Chondrocyte (in vitro differentiated cells): ENCODE results near the gene KCNG4. TPM values are rescaled to one million over a fixed set of nuclear protein-coding genes. Genes with fewer than 3 reads are reported as not detected.

ENCODE experiments used
- DNase-seq: peaks from one replicate; pipeline ENCODE4 v3.0.0; 2021; ENCODE audit warnings: mixed read lengths, low spot score
- H3K27ac Mint-ChIP-seq: one replicate; pipeline ENCODE4 v1.8.0; 2021; ENCODE audit warnings: mild to moderate bottlenecking, moderate library complexity, mixed read lengths; ENCODE audit not compliant: unreplicated experiment
- H3K27me3 Mint-ChIP-seq: 2 replicates; pipeline ENCODE4 v1.8.0; 2021; ENCODE audit warnings: low read depth, mixed read lengths
- H3K36me3 Mint-ChIP-seq: 2 replicates; pipeline ENCODE4 v1.8.0; 2021; ENCODE audit warnings: low read depth, mixed read lengths
- H3K4me1 Mint-ChIP-seq: 2 replicates; pipeline ENCODE4 v1.8.0; 2021; ENCODE audit warnings: low read depth, mild to moderate bottlenecking, mixed read lengths
- H3K4me3 Mint-ChIP-seq: one replicate; pipeline ENCODE4 v1.8.0; 2021; ENCODE audit warnings: mild to moderate bottlenecking, moderate library complexity, mixed read lengths; ENCODE audit not compliant: unreplicated experiment
- H3K9me3 Mint-ChIP-seq: 2 replicates; pipeline ENCODE4 v1.8.0; 2021; ENCODE audit warnings: low read depth, mixed read lengths
- total RNA-seq: library from RNA; stranded (reverse); gene quantifications from 3 replicates; pipeline ENCODE4 v1.2.1, GENCODE V29; 2021
- TF ChIP-seq, protein P1 (sequence below): fragments of 200-600 bp; sonication (generic); IDR thresholded peaks from 2 replicates; pipeline ENCODE4 v1.5.0; 2021; ENCODE audit warnings: antibody characterized with exemption, mild to moderate bottlenecking, moderate library complexity

KCNG4 gene
- total RNA-seq, 1 donor from 2014 or later: not detected

DNA sequence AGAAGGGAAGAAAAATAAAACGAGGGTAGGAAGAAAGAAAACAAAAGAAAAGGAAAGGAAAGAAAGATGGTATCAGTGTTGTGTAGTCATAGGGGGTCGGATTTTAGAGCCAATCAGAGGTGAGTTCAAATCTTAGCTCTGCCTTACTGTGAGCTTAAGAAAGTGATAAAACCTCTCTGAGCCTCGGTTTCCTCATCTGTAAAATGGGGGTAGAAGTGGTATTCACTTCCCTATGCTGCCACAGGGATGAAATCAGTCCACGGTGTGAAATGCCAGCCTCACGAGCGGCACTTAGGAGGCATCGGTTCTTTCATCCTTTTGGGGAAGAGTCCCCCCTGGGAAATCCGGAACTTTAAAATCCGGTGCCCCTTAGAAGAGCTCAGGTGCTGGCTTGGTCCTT, 6.1 kb downstream of the KCNG4 start:
- Mint-ChIP-seq H3K9me3 (no peaks in the 10 kb centered on the region), H3K4me1 (peaks cover 2% of the 10 kb centered on the region), H3K4me3 (no peak overlapping the region), H3K27me3 (peaks cover 65% of the 10 kb centered on the region), H3K27ac (no peak overlapping the region), H3K36me3 (no peaks in the 10 kb centered on the region)
- TF ChIP-seq, protein P1, sequence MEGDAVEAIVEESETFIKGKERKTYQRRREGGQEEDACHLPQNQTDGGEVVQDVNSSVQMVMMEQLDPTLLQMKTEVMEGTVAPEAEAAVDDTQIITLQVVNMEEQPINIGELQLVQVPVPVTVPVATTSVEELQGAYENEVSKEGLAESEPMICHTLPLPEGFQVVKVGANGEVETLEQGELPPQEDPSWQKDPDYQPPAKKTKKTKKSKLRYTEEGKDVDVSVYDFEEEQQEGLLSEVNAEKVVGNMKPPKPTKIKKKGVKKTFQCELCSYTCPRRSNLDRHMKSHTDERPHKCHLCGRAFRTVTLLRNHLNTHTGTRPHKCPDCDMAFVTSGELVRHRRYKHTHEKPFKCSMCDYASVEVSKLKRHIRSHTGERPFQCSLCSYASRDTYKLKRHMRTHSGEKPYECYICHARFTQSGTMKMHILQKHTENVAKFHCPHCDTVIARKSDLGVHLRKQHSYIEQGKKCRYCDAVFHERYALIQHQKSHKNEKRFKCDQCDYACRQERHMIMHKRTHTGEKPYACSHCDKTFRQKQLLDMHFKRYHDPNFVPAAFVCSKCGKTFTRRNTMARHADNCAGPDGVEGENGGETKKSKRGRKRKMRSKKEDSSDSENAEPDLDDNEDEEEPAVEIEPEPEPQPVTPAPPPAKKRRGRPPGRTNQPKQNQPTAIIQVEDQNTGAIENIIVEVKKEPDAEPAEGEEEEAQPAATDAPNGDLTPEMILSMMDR: no peak
- DNase-seq: no peak

DNA sequence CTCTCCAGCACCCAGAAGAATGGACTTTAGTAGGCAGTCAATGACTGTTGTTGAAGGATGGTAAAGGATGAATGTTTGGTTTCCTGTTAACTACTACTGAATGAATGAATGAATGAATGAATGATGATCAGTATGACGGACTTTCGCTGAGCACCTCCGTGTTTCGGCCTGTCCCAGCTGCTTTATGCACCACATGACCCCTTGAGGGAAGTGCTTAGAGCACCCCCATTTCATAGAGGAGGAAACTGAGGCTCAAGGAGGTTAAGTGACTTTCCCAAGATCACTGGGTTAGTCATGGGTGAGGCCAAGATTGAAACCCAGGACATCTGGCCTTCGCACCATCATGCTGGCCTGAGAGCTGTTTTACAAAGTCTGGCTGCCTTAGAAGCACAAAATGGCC, 6.8 kb downstream of the KCNG4 start:
- Mint-ChIP-seq H3K9me3 (no peaks in the 10 kb centered on the region), H3K4me3 (no peak overlapping the region), H3K36me3 (no peaks in the 10 kb centered on the region), H3K27me3 (peaks cover 64% of the 10 kb centered on the region), H3K4me1 (peaks cover 9% of the 10 kb centered on the region), H3K27ac (no peak overlapping the region)
- DNase-seq: no peak
- TF ChIP-seq, protein P1: no peak

DNA sequence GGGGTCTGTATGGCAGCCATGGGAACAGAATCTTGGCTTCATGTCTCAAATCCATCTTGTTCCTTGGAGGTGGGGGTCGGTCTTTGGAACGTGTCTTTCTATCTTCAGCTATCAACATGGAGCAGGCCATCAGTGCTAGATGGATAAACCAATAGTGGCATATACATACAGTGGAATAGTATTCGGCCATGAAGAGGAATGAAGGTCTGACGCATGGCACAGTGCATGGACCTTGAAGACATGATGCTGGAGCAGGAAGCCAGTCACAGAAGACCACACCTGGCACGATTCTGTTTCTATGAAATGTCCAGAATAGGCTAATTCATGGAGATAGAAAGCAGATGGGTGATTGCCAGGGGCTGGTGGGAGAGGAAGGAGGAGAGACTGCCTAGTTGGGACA, 7.8 kb downstream of the KCNG4 start:
- no peaks in the 10 kb centered on the region for H3K36me3 Mint-ChIP-seq

DNA sequence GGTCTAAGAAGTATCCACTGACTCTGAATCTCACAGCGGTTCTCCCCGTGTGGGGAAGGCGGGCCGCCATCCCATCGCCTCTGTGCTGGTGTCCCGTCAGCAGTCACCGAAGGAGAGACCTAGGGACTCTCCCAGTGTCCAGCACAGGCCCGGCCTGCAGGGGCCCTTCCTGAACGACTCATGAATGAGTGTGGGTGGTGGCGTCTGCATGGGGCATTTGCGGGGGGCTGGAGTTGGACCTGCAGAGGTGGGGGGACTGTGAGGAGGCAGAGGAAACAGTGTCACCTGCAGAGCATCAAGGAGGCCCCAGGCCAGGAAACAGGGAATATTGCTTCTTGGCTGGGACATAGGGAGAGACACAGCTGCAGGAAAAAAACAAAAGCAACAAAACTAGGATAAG, 10.3 kb downstream of the KCNG4 start:
- peaks cover 16% of the 10 kb centered on the region for H3K4me1 Mint-ChIP-seq
- H3K4me3 Mint-ChIP-seq: no peak overlapping the region
- H3K9me3 Mint-ChIP-seq: no peaks in the 10 kb centered on the region
- no peaks in the 10 kb centered on the region for H3K36me3 Mint-ChIP-seq
- H3K27ac Mint-ChIP-seq: no peak overlapping the region
- peaks cover 49% of the 10 kb centered on the region for H3K27me3 Mint-ChIP-seq
- no peak for DNase-seq
- TF ChIP-seq, protein P1: no peak

More for the DNA sequence above, 7.8 kb downstream of the KCNG4 start:
- Mint-ChIP-seq H3K4me1 (peaks cover 16% of the 10 kb centered on the region), H3K9me3 (no peaks in the 10 kb centered on the region), H3K27me3 (peaks cover 55% of the 10 kb centered on the region), H3K27ac (no peak overlapping the region), H3K4me3 (no peak overlapping the region)
- TF ChIP-seq, protein P1: no peak
- no peak for DNase-seq

DNA sequence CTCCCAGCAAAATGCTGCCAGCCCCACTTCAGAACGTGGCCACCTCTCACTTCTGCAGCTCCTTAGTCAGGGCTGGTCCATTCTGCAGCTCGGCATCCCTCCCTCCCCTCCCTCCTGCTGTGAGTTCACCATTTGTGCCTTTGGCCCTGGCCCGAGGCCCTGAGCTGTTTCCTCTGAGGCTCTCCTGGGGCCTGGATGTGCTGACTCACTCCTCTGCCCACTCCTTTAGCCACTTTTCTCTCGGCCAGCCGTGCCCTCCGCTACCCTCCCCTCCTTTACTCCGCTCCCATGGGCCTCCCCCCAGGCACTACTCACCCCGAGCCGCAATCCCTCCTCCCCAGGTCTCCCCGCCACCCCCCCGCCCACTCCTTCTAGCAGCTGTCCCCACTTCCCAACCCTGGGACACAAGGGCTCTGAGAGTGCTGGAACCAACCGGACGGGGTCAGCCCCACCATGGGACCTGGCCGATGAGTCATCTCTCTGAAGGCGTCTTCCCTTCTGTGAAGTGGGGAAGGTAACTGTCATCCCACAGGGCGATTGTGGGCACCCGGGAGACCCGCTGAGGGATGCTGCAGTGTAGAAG, 11.5 kb downstream of the KCNG4 start:
- Mint-ChIP-seq H3K4me3 (peak overlapping the region; percentile 38), H3K36me3 (no peaks in the 10 kb centered on the region), H3K27ac (peak overlapping the region; percentile 69), H3K4me1 (peaks cover 16% of the 10 kb centered on the region), H3K9me3 (no peaks in the 10 kb centered on the region), H3K27me3 (peaks cover 51% of the 10 kb centered on the region)
- DNase-seq: no peak
- TF ChIP-seq, protein P1: no peak
